ENCODE results near the gene ARHGAP29. TPM values are rescaled to one million over a fixed set of nuclear protein-coding genes. Genes with fewer than 3 reads are reported as not detected.
A peak's percentile ranks its signal among the peaks of the same experiment; 100 is the strongest.

Gene ARHGAP29
- total RNA-seq, 3 donors from 2014 or later: 49.1 to 88.0 (median 70.8) TPM

- Histone ChIP-seq H3K9me3 (no peaks in the 10 kb centered on the region), H3K36me3 (no peaks in the 10 kb centered on the region), H3K27ac (no peak overlapping the region), H3K4me1 (no peaks in the 10 kb centered on the region), H3K4me3 (no peak overlapping the region), H3K27me3 (no peaks in the 10 kb centered on the region)
- TF ChIP-seq POLR2AphosphoS5 (IDR thresholded peaks at IDR 0.05) (no peak), POLR2A (IDR thresholded peaks at IDR 0.05) (no peak), CTCF (IDR thresholded peaks at IDR 0.05) (no peak)
- intact Hi-C loops (cut with DNase I; ENCODE audit: low total_unique reads): no loop called here
- DNase-seq (ENCODE audit: low spot score in 2 of 2): no peak
Measured at GRCh38 chr1:94279462-94279861, 42.1 kb upstream of the ARHGAP29 start.

- Histone ChIP-seq H3K4me3 (no peak overlapping the region), H3K27ac (no peak overlapping the region), H3K36me3 (no peaks in the 10 kb centered on the region), H3K27me3 (no peaks in the 10 kb centered on the region), H3K9me3 (no peaks in the 10 kb centered on the region), H3K4me1 (no peaks in the 10 kb centered on the region)
- DNase-seq (ENCODE audit: low spot score in 2 of 2): no peak
- intact Hi-C loops (cut with DNase I; ENCODE audit: low total_unique reads): no loop called here
- TF ChIP-seq POLR2A (IDR thresholded peaks at IDR 0.05): no peak
- TF ChIP-seq CTCF (IDR thresholded peaks at IDR 0.05): no peak
- no peak for TF ChIP-seq POLR2AphosphoS5 (IDR thresholded peaks at IDR 0.05)
Measured at GRCh38 chr1:94279038-94279437, 41.7 kb upstream of the ARHGAP29 start.

GRCh38 chr1:94276988-94277434 is 39.6 kb upstream of the ARHGAP29 start:
- DNase-seq (ENCODE audit: low spot score in 2 of 2): no peak
- Histone ChIP-seq H3K36me3 (no peaks in the 10 kb centered on the region), H3K27me3 (no peaks in the 10 kb centered on the region), H3K4me1 (no peaks in the 10 kb centered on the region), H3K9me3 (no peaks in the 10 kb centered on the region), H3K4me3 (no peak overlapping the region), H3K27ac (peak overlapping the region; percentile 49 to 74)
- intact Hi-C loops (cut with DNase I; ENCODE audit: low total_unique reads): no loop called here
- TF ChIP-seq POLR2A (IDR thresholded peaks at IDR 0.05): no peak
- TF ChIP-seq POLR2AphosphoS5 (IDR thresholded peaks at IDR 0.05): no peak
- TF ChIP-seq CTCF (IDR thresholded peaks at IDR 0.05): no peak

- DNase-seq (ENCODE audit: low spot score in 2 of 2): no peak
- TF ChIP-seq POLR2AphosphoS5 (IDR thresholded peaks at IDR 0.05) (no peak), CTCF (IDR thresholded peaks at IDR 0.05) (no peak), POLR2A (IDR thresholded peaks at IDR 0.05) (no peak)
- no peaks in the 10 kb centered on the region for H3K9me3 ChIP-seq
- no peak overlapping the region for H3K4me3 ChIP-seq
- no peaks in the 10 kb centered on the region for H3K4me1 ChIP-seq
- intact Hi-C loops (cut with DNase I; ENCODE audit: low total_unique reads): no loop called here
- peak overlapping the region; percentile 54 to 59 for H3K27ac ChIP-seq
- H3K36me3 ChIP-seq: no peaks in the 10 kb centered on the region
- no peaks in the 10 kb centered on the region for H3K27me3 ChIP-seq
Measured at GRCh38 chr1:94275083-94275482, 37.7 kb upstream of the ARHGAP29 start.

GRCh38 chr1:94274561-94274960 is 37.2 kb upstream of the ARHGAP29 start:
- Histone ChIP-seq H3K9me3 (no peaks in the 10 kb centered on the region), H3K27ac (peak overlapping the region; percentile 54 to 59), H3K4me3 (no peak overlapping the region), H3K4me1 (no peaks in the 10 kb centered on the region), H3K36me3 (no peaks in the 10 kb centered on the region), H3K27me3 (no peaks in the 10 kb centered on the region)
- no peak for DNase-seq (ENCODE audit: low spot score in 2 of 2)
- TF ChIP-seq POLR2A (IDR thresholded peaks at IDR 0.05) (no peak), POLR2AphosphoS5 (IDR thresholded peaks at IDR 0.05) (no peak), CTCF (IDR thresholded peaks at IDR 0.05) (no peak)
- intact Hi-C loops (cut with DNase I; ENCODE audit: low total_unique reads): no loop called here
